Measurements from ENCODE around the gene PPP1R9A. TPM values are rescaled to one million over a fixed set of nuclear protein-coding genes. Genes with fewer than 3 reads are reported as not detected.

Gene PPP1R9A
- total and polyA plus RNA-seq, 10 of the 15 experiments (the other 5 are each of a cell fraction or from before 2014, with no cell fraction given): 0.04 to 0.12 TPM; not detected in 8

- Histone ChIP-seq H3K79me2 (ENCODE audit: control insufficient read depth, insufficient read depth, low read length) (no peaks in the 10 kb centered on the region), H3K36me3 (ENCODE audit: control insufficient read depth in 2 of 2, insufficient read depth in 2 of 2, low read length in 1 of 2) (no peaks in the 10 kb centered on the region), H4K20me1 (ENCODE audit: control insufficient read depth, insufficient read depth) (no peaks in the 10 kb centered on the region), H3K9me3 (replicated peaks; ENCODE audit: control insufficient read depth, insufficient read depth, low read length) (no peaks in the 10 kb centered on the region), H3K27ac (ENCODE audit: control insufficient read depth, insufficient read depth) (no peak overlapping the region), H3K4me2 (ENCODE audit: control insufficient read depth, insufficient read depth) (no peak overlapping the region), H3K27me3 (replicated peaks in 1 of 2; ENCODE audit: control insufficient read depth in 2 of 2, insufficient read depth in 2 of 2, low read length in 1 of 2) (no peaks in the 10 kb centered on the region), H3K9ac (ENCODE audit: control insufficient read depth, insufficient read depth, low read length) (no peak overlapping the region), H3K4me1 (ENCODE audit: control insufficient read depth, insufficient read depth, low read length) (no peaks in the 10 kb centered on the region), H3K4me3 (no peak overlapping the region), H2AFZ (ENCODE audit: control insufficient read depth, low read depth, low read length) (no peak overlapping the region)
- in situ Hi-C loops (cut with MboI): no loop called here
- FAIRE-seq (no peak), DNase-seq (ENCODE audit: low read depth, low spot score) (no peak), ATAC-seq (no peak)
- no TSS peak for BruUV-seq (replicated peaks)
- TF ChIP-seq ZNF622 (IDR thresholded peaks at IDR 0.05) (no peak), NFIC (IDR thresholded peaks at IDR 0.05; ENCODE audit: low read depth, low read length) (no peak), TCF7 (IDR thresholded peaks at IDR 0.05; ENCODE audit: borderline replicate concordance) (no peak), CREM (IDR thresholded peaks at IDR 0.05; ENCODE audit: low read depth) (no peak), SUZ12 (IDR thresholded peaks at IDR 0.05; ENCODE audit: unreplicated experiment) (no peak), SMC3 (IDR thresholded peaks at IDR 0.05; ENCODE audit: borderline replicate concordance, low read length) (no peak), MXI1 (IDR thresholded peaks at IDR 0.05; ENCODE audit: low read depth, low read length) (no peak), RELB (IDR thresholded peaks at IDR 0.05; ENCODE audit: low read depth) (no peak), HDAC6 (IDR thresholded peaks at IDR 0.05; ENCODE audit: unreplicated experiment) (no peak), ETV6 (conservative IDR thresholded peaks at IDR 0.05 in 1 of 2, IDR thresholded peaks at IDR 0.05 in 1 of 2; ENCODE audit: borderline replicate concordance in 1 of 2, low read depth in 1 of 2) (no peak)
- TF ChIP-seq, protein P1, sequence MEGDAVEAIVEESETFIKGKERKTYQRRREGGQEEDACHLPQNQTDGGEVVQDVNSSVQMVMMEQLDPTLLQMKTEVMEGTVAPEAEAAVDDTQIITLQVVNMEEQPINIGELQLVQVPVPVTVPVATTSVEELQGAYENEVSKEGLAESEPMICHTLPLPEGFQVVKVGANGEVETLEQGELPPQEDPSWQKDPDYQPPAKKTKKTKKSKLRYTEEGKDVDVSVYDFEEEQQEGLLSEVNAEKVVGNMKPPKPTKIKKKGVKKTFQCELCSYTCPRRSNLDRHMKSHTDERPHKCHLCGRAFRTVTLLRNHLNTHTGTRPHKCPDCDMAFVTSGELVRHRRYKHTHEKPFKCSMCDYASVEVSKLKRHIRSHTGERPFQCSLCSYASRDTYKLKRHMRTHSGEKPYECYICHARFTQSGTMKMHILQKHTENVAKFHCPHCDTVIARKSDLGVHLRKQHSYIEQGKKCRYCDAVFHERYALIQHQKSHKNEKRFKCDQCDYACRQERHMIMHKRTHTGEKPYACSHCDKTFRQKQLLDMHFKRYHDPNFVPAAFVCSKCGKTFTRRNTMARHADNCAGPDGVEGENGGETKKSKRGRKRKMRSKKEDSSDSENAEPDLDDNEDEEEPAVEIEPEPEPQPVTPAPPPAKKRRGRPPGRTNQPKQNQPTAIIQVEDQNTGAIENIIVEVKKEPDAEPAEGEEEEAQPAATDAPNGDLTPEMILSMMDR (IDR thresholded peaks at IDR 0.05 in 2 of 3, conservative IDR thresholded peaks at IDR 0.05 in 1 of 3; ENCODE audit: control insufficient read depth in 2 of 3, extremely low read depth in 1 of 3, insufficient read depth in 1 of 3, low read depth in 3 of 3, low read length in 3 of 3): no peak
- TF ChIP-seq, protein P2, sequence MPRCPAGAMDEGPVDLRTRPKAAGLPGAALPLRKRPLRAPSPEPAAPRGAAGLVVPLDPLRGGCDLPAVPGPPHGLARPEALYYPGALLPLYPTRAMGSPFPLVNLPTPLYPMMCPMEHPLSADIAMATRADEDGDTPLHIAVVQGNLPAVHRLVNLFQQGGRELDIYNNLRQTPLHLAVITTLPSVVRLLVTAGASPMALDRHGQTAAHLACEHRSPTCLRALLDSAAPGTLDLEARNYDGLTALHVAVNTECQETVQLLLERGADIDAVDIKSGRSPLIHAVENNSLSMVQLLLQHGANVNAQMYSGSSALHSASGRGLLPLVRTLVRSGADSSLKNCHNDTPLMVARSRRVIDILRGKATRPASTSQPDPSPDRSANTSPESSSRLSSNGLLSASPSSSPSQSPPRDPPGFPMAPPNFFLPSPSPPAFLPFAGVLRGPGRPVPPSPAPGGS (IDR thresholded peaks at IDR 0.05; ENCODE audit: borderline replicate concordance, insufficient read depth, low read depth, low read length, poor library complexity, severe bottlenecking): no peak
- ChIA-PET POLR2A (no interaction called here), SMC1A (ENCODE audit: uncharacterized antibody, unreplicated experiment) (interaction anchor here (0.7 kb wide), 1 partner anchor 14 kb away, joined by 3 read pairs; no protein-coding TSS in a partner anchor), CTCF (no interaction called here), RAD21 (ENCODE audit: unreplicated experiment) (no interaction called here)
- intact Hi-C loops (cut with micrococcal nuclease; ENCODE audit: unreplicated experiment): no loop called here
- 4% methylated on average over 3 of the region's 3 CpGs for WGBS (ENCODE audit: insufficient coverage, insufficient replicate concordance, low lambda C conversion rate, missing lambda C conversion rate)
Observed at GRCh38 chr7:95102662-95103061, 195.3 kb downstream of the PPP1R9A start.

Data from GM12878 (cell line).